Measurements from ENCODE around the gene PHACTR2.
"Not testable (repeated sequence)": the region's sequence is repeated elsewhere in the genome, so short reads cannot be mapped to it uniquely, and the experiment has no call there.

The PHACTR2 gene

DNA sequence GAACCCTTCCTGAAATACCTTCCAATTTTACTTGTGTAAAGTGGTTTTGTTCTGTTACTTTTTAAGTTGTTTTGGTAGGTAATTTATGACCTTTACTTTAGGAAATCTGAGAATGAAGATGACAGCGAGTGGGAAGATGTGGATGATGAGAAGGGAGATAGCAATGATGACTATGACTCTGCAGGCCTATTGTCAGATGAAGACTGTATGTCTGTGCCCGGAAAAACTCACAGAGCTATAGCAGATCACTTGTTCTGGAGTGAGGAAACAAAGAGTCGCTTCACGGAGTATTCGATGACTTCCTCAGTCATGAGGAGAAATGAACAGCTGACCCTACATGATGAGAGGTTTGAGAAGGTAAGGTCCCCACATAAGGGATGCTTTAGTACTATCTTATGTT lies 179.9 kb downstream of the PHACTR2 start:
- Mint-ChIP-seq H3K27ac (ENCODE audit: low read depth) (no peak overlapping the region), H3K27me3 (no peaks in the 10 kb centered on the region), H3K36me3 (ENCODE audit: insufficient read depth) (peaks cover 71% of the 10 kb centered on the region), H3K9me3 (no peaks in the 10 kb centered on the region), H3K4me1 (peaks cover 34% of the 10 kb centered on the region), H3K4me3 (no peak overlapping the region)
- no peak for ATAC-seq (replicated peaks; ENCODE audit: extremely low read depth, poor library complexity, severe bottlenecking)
- DNase-seq (ENCODE audit: low spot score in 2 of 2), result no peak

DNA sequence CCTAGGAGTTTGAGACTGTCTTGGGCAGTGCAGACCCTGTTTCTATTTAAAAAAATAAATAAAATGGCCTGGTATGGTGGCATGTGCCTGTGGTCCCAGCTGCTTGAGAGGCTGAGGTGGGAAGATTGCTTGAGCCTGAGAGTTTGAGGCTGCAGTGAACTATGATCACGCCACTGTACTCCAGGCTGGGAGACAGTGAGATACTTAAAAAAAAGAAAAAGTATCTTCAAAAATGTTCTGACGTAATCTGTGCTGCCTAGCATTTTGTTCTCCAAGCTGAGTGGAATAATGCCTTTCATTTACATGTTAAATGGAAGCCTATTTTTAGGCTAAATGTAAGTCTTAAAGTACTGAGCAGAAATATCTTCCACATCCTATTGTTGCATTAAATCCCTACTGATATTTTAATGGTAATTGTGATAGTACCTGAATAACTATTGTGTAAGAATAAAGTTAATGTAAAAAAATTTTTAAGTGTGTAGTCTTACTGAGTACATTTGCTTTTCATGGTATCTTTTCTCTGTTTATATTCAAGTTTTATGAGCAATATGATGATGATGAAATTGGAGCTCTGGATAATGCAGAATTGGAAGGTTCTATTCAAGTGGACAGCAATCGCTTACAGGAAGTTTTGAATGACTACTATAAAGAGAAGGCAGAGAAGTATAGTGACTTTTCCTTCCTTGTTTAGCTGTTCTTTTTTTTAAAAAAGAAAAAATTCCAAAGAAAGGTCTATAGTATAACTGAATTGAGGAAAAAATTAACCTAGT lies 182.3 kb downstream of the PHACTR2 start:
- peaks cover 64% of the 10 kb centered on the region for H3K36me3 Mint-ChIP-seq (ENCODE audit: insufficient read depth)
- no peak overlapping the region for H3K27ac Mint-ChIP-seq (ENCODE audit: low read depth)
- no peak overlapping the region for H3K4me3 Mint-ChIP-seq
- no peak for DNase-seq (ENCODE audit: low spot score in 2 of 2)
- H3K9me3 Mint-ChIP-seq, result no peaks in the 10 kb centered on the region
- ATAC-seq (replicated peaks; ENCODE audit: extremely low read depth, poor library complexity, severe bottlenecking), result no peak
- peaks cover 12% of the 10 kb centered on the region for H3K4me1 Mint-ChIP-seq
- no peaks in the 10 kb centered on the region for H3K27me3 Mint-ChIP-seq

DNA sequence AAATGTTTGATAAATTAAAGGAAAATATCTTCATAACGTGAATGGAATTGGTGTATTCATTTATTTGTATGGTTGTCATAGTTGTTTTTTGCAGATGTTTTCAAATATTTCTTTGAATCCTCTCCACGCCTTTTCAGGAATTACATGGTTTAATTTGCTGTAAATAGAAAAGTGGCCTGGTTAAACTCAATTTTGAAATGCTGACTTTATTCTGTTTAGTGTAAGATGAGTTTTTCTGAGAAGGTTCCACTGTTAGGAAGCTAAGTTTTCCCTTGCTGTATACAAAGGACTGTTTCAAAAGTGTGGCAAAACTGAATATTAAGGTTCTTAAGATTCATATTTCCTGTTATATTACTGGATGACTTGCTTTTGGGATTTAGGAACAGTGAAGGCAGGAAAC lies 186.0 kb downstream of the PHACTR2 start:
- no peaks in the 10 kb centered on the region for H3K9me3 Mint-ChIP-seq
- DNase-seq (ENCODE audit: low spot score in 2 of 2) (no peak), ATAC-seq (replicated peaks; ENCODE audit: extremely low read depth, poor library complexity, severe bottlenecking) (no peak)
- no peak overlapping the region for H3K4me3 Mint-ChIP-seq
- H3K27me3 Mint-ChIP-seq, result no peaks in the 10 kb centered on the region
- H3K4me1 Mint-ChIP-seq, result no peaks in the 10 kb centered on the region
- H3K36me3 Mint-ChIP-seq (ENCODE audit: insufficient read depth), result peaks cover 44% of the 10 kb centered on the region
- no peak overlapping the region for H3K27ac Mint-ChIP-seq (ENCODE audit: low read depth)

DNA sequence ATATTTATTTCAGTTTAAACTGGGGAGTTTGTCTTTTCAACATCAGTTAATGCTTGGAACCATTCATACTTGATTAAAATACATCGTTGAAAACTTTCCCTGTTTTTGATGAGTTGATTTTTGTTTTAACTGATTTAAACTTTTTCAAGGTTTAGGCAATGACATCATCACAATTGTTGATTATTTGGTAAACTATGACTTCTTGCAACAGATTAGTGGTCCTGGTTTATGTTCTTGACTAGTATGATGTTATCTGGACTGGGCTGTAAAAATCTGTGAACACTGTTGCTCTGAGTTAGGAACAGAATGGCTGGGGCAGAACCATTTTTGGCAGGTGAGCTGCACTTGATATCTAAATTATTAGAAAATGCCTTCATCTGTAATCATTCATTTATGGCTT lies 186.5 kb downstream of the PHACTR2 start, which contains the start of gene ZC2HC1B:
Gene ZC2HC1B, plus strand, starts transcription at position 241 of the 400 bp plus-strand sequence. Its CDS starts 66 bp downstream, at position 307.
- no peak for DNase-seq (ENCODE audit: low spot score in 2 of 2)
- ATAC-seq (replicated peaks; ENCODE audit: extremely low read depth, poor library complexity, severe bottlenecking), result no peak
- H3K4me3 Mint-ChIP-seq, result no peak within 1 kb of the TSS
- peaks cover 40% of the 10 kb centered on the region for H3K36me3 Mint-ChIP-seq (ENCODE audit: insufficient read depth)
- no peaks in the 10 kb centered on the region for H3K27me3 Mint-ChIP-seq
- no peaks in the 10 kb centered on the region for H3K9me3 Mint-ChIP-seq
- no peaks in the 10 kb centered on the region for H3K4me1 Mint-ChIP-seq
- H3K27ac Mint-ChIP-seq (ENCODE audit: low read depth), result no peak within 1 kb of the TSS

DNA sequence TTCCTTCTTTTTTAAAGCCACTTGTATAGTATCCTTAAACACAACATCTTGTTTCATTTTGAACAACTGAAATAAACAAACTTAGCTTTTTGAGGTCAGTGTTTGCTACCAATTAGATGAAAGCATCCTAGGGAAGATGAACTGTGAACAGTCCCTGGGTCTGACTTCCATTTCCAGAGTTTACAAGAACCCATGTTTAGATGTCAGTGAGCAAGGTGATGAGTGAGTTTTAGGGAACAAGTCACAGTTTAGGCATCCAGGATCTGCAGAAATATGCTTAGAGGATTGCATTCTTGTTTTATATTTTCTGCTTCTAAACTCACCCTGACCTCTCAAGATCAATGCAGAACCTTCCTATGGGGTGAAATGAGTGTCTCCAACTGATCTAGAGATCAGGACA lies 189.5 kb downstream of the PHACTR2 start:
- H3K9me3 Mint-ChIP-seq, result no peaks in the 10 kb centered on the region
- peaks cover 17% of the 10 kb centered on the region for H3K36me3 Mint-ChIP-seq (ENCODE audit: insufficient read depth)
- H3K27me3 Mint-ChIP-seq, result no peaks in the 10 kb centered on the region
- H3K4me1 Mint-ChIP-seq, result no peaks in the 10 kb centered on the region
- no peak overlapping the region for H3K4me3 Mint-ChIP-seq
- DNase-seq (ENCODE audit: low spot score in 2 of 2) (no peak), ATAC-seq (replicated peaks; ENCODE audit: extremely low read depth, poor library complexity, severe bottlenecking) (no peak)
- no peak overlapping the region for H3K27ac Mint-ChIP-seq (ENCODE audit: low read depth)

DNA sequence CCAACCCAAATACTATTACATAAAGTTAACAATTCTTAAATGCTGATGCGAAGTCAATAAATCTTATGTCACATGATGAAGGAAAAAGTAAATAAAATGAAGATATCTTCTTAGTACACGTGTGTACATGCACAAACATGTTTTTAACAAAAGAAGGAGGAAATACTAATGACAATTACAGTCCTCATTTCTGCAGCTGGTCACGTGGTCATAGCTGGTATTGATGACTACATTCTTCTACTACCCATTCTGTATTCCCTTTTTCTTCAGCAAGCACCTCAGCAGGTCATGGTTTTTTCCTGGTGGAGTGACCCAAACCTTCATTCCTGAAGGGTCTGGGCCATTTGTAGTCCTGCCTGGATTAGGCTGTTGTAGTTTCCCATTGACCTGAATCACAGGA lies 191.0 kb downstream of the PHACTR2 start:
- H3K27me3 Mint-ChIP-seq; H3K27ac Mint-ChIP-seq (ENCODE audit: low read depth); H3K9me3 Mint-ChIP-seq; ATAC-seq (replicated peaks; ENCODE audit: extremely low read depth, poor library complexity, severe bottlenecking); H3K4me3 Mint-ChIP-seq; H3K4me1 Mint-ChIP-seq; DNase-seq (ENCODE audit: low spot score in 2 of 2): not testable (repeated sequence)
- peaks cover 10% of the 10 kb centered on the region for H3K36me3 Mint-ChIP-seq (ENCODE audit: insufficient read depth)

DNA sequence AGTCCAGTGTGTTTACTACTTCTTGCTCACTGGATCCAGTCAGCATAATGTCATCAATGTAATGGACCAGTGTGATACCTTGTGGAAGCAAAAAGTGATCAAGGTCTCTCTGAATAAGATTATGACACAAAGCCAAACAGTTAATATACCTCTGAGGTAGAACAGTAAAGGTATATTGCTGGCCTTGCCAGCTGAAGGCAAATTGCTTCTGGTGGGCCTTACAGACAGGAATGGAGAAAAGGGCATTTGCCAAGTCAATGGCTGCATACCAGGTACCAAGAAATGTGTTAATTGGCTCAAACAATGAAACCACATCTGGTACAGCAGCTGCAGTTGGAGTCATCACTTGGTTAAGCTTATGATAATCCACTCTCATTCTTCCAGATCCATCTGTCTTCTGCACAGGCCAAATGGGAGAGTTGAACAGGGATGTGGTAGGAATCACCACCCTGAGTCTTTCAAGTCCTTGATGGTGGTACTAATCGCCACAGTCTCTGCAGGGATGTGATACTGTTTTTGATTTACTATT lies 193.5 kb downstream of the PHACTR2 start:
- ATAC-seq (replicated peaks; ENCODE audit: extremely low read depth, poor library complexity, severe bottlenecking); H3K4me3 Mint-ChIP-seq; H3K9me3 Mint-ChIP-seq; H3K4me1 Mint-ChIP-seq; DNase-seq (ENCODE audit: low spot score in 2 of 2); H3K27me3 Mint-ChIP-seq; H3K36me3 Mint-ChIP-seq (ENCODE audit: insufficient read depth); H3K27ac Mint-ChIP-seq (ENCODE audit: low read depth): not testable (repeated sequence)

DNA sequence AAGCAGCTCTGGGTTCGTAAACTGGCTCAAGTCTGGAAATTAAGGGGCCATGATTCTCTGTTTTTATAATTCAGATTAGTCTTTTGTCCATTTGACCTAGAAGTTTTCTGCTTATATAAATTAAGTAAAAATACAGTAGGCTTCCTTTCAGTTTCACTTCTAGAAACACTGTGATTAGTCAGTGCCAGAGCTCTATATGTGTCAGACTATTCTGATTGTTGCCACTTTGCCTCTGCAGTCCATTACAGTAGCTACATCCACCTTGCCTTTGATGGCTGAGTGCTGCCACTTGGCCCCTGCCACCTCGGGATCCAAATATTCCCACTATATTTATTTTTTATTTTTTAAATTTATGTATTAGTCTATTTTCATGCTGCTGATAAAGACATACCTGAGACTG lies 194.4 kb downstream of the PHACTR2 start:
- Mint-ChIP-seq H3K36me3 (ENCODE audit: insufficient read depth) (no peaks in the 10 kb centered on the region), H3K9me3 (peaks cover 5% of the 10 kb centered on the region), H3K4me3 (no peak overlapping the region), H3K27ac (ENCODE audit: low read depth) (no peak overlapping the region), H3K4me1 (peaks cover 5% of the 10 kb centered on the region), H3K27me3 (no peaks in the 10 kb centered on the region)
- ATAC-seq (replicated peaks; ENCODE audit: extremely low read depth, poor library complexity, severe bottlenecking) (peak; percentile 79), DNase-seq (ENCODE audit: low spot score in 2 of 2) (no peak)

DNA sequence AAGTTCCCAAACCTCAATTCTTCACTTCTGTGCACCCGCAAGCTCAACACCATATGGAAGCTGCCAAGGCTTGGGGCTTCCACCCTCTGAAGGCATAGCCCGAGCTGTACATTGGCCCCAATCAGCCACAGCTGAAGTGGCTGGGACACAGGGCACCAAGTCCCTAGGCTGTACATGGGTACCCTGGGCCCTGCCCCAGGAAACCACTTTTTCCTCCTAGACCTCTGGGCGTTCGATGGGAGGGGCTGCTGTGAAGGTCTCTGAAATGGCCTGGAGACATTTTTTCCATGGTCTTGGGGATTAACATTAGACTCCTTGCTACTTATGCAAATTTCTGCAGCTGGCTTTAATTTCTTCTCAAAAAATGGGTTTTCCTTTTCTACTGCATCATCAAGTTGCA lies 195.8 kb downstream of the PHACTR2 start:
- H3K4me3 Mint-ChIP-seq; ATAC-seq (replicated peaks; ENCODE audit: extremely low read depth, poor library complexity, severe bottlenecking); H3K27me3 Mint-ChIP-seq; DNase-seq (ENCODE audit: low spot score in 2 of 2); H3K9me3 Mint-ChIP-seq; H3K36me3 Mint-ChIP-seq (ENCODE audit: insufficient read depth); H3K27ac Mint-ChIP-seq (ENCODE audit: low read depth); H3K4me1 Mint-ChIP-seq: not testable (repeated sequence)

DNA sequence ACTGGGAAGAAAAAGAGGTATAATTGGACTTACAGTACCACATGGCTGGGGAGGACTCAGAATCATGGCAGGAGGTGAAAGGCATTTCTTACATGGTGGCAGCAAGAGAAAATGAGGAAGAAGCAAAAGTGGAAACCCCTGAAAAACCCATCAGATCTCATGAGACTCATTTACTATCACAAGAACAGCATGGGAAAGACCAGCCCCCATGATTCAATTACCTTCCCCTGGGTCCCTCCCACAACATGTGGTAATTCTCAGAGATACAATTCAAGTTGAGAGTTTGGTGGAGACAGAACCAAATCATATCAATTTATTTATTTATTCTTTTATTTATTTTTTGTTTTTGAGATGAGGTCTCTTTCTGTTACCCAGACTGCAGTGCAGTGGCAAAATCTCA lies 196.7 kb downstream of the PHACTR2 start:
- not testable (repeated sequence) for H3K9me3 Mint-ChIP-seq; ATAC-seq (replicated peaks; ENCODE audit: extremely low read depth, poor library complexity, severe bottlenecking); H3K27ac Mint-ChIP-seq (ENCODE audit: low read depth)

DNA sequence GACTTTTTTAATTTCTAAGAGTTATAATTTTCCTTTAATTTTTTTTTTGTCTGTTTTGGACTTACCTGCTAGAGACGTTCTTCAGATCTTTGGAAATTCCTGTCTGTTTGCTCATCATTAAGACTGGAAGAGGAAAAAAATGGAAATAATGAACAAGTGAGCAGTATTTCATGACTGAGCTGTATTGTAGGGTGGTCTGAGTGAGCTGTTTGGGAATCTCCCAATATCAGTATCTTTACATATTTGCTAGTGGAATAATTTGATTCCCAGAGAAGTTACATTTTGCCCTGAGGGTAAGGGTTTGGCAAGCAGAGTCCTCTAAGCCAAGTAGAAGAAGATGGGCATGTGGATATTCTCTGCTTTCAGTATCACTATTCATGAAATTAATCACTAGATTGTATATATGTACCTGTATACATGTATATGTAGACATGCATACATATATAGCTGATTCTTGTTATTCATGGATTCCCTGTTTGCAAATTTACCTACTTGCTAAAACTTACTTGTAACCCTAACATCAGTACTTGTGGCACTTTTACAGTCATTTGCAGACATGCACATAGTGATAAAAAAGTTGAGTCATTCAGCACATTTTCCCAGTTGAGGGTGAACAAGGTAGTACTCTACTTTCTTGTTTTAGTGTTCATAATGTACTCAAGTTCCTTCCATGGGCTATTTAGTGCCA lies 200.0 kb downstream of the PHACTR2 start:
- ATAC-seq (replicated peaks; ENCODE audit: extremely low read depth, poor library complexity, severe bottlenecking), result no peak
- H3K9me3 Mint-ChIP-seq, result peaks cover 5% of the 10 kb centered on the region
- no peak overlapping the region for H3K27ac Mint-ChIP-seq (ENCODE audit: low read depth)
- H3K27me3 Mint-ChIP-seq, result no peaks in the 10 kb centered on the region
- no peak for DNase-seq (ENCODE audit: low spot score in 2 of 2)
- no peaks in the 10 kb centered on the region for H3K36me3 Mint-ChIP-seq (ENCODE audit: insufficient read depth)
- H3K4me1 Mint-ChIP-seq, result peaks cover 2% of the 10 kb centered on the region
- H3K4me3 Mint-ChIP-seq, result no peak overlapping the region

More for the DNA sequence above, 196.7 kb downstream of the PHACTR2 start:
- H3K4me3 Mint-ChIP-seq; DNase-seq (ENCODE audit: low spot score in 2 of 2); H3K4me1 Mint-ChIP-seq; H3K27me3 Mint-ChIP-seq; H3K36me3 Mint-ChIP-seq (ENCODE audit: insufficient read depth): not testable (repeated sequence)

DNA sequence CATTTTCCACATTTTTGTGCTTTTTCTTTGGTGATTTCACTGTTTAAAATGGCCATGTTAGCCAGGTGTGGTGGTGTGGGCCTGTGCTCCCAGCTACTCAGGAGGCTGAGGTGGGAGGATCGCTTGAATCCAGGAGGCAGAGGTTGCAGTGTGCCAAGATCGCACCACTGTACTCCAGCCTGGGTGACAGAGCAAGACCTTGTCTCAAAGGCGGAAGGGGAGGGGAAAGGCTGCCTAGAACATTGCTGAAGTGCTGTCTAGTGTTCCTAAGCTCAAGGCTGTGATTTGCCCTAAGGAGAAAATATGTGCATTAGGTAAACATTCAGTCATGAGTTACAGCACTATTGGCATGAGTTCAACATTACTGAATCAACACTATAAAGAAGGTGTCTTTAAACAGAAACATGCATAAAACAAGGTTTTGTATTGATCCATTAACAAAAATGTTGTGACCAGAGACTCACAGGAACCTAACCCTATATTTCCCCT lies 200.6 kb downstream of the PHACTR2 start:
- ATAC-seq (replicated peaks; ENCODE audit: extremely low read depth, poor library complexity, severe bottlenecking) (no peak), DNase-seq (ENCODE audit: low spot score in 2 of 2) (no peak)
- Mint-ChIP-seq H3K36me3 (ENCODE audit: insufficient read depth) (no peaks in the 10 kb centered on the region), H3K27ac (ENCODE audit: low read depth) (no peak overlapping the region), H3K4me1 (no peaks in the 10 kb centered on the region), H3K4me3 (no peak overlapping the region), H3K27me3 (no peaks in the 10 kb centered on the region), H3K9me3 (peaks cover 5% of the 10 kb centered on the region)

DNA sequence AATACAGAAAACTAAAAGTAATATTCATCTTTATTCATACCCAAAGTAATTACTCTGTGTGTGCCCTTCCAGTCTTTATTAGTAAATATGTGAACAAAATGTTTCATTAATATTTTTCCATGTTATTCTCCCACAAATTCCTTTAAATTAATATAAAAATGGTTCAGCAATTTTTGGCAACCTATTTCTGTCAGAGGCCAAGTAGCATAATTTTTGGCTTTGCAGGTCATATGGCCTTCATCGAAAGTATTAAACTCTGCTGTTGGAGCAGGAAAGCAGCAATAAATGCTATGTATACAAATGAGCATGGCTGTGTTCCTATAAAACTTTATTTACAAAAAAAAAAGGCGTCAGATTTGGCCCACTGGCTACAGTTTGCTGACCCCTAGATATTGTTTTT lies 202.6 kb downstream of the PHACTR2 start:
- Mint-ChIP-seq H3K4me3 (no peak overlapping the region), H3K36me3 (ENCODE audit: insufficient read depth) (no peaks in the 10 kb centered on the region), H3K4me1 (no peaks in the 10 kb centered on the region), H3K27ac (ENCODE audit: low read depth) (no peak overlapping the region), H3K27me3 (no peaks in the 10 kb centered on the region), H3K9me3 (peaks cover 3% of the 10 kb centered on the region)
- ATAC-seq (replicated peaks; ENCODE audit: extremely low read depth, poor library complexity, severe bottlenecking) (no peak), DNase-seq (ENCODE audit: low spot score in 2 of 2) (no peak)

All from central memory CD8-positive, alpha-beta T cell (primary cell).